Measurements from ENCODE around the gene CCDC15. TPM values are rescaled to one million over a fixed set of nuclear protein-coding genes. Genes with fewer than 3 reads are reported as not detected.
"Not testable (repeated sequence)": the region's sequence is repeated elsewhere in the genome, so short reads cannot be mapped to it uniquely, and the experiment has no call there.

The CCDC15 gene
- total and polyA plus RNA-seq, 2 donors (not counting 1 experiment from before 2014, with no cell fraction given) = 1.2 to 2.3 TPM

DNA sequence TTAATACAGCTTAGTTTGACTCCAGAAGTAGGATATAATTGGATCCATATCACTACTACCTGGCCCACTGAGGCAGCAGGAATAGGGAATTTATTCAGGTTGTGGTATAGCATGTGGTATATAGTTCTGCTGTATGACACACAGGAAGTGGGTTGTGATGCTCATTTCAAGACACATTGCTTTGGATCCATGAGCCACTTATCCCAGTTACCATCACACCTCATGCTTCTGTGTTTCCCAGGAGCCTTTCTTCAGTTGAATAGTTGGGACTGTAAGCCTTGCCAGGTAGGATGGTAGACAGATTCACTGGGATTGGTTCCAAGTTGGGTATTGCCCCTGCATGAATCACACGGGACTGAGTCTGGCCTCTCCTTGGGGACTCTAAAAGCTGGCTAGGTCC is 99.2 kb downstream of the CCDC15 start:
- DNase-seq (ENCODE audit: low read depth in 2 of 2) = no peak
- no peak overlapping the region for H2AFZ ChIP-seq (ENCODE audit: low read length)
- H3K9ac ChIP-seq (ENCODE audit: insufficient read depth, low read length) = no peak overlapping the region
- no peak overlapping the region for H3K27ac ChIP-seq (ENCODE audit: insufficient read depth, low read length)
- no peak for TF ChIP-seq EZH2 (IDR thresholded peaks at IDR 0.05; ENCODE audit: low read length, missing control alignments)
- TF ChIP-seq, protein P1, sequence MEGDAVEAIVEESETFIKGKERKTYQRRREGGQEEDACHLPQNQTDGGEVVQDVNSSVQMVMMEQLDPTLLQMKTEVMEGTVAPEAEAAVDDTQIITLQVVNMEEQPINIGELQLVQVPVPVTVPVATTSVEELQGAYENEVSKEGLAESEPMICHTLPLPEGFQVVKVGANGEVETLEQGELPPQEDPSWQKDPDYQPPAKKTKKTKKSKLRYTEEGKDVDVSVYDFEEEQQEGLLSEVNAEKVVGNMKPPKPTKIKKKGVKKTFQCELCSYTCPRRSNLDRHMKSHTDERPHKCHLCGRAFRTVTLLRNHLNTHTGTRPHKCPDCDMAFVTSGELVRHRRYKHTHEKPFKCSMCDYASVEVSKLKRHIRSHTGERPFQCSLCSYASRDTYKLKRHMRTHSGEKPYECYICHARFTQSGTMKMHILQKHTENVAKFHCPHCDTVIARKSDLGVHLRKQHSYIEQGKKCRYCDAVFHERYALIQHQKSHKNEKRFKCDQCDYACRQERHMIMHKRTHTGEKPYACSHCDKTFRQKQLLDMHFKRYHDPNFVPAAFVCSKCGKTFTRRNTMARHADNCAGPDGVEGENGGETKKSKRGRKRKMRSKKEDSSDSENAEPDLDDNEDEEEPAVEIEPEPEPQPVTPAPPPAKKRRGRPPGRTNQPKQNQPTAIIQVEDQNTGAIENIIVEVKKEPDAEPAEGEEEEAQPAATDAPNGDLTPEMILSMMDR (conservative IDR thresholded peaks at IDR 0.05 in 1 of 2, IDR thresholded peaks at IDR 0.05 in 1 of 2; ENCODE audit: low read depth in 1 of 2, low read length in 2 of 2) = no peak
- H3K27me3 ChIP-seq (ENCODE audit: control insufficient read depth, insufficient read depth, low read length) = no peaks in the 10 kb centered on the region
- H3K79me2 ChIP-seq (ENCODE audit: control insufficient read depth, insufficient read depth, low read length) = no peaks in the 10 kb centered on the region
- H3K4me2 ChIP-seq (ENCODE audit: extremely low read depth, insufficient read depth, low read length) = no peak overlapping the region
- no peaks in the 10 kb centered on the region for H4K20me1 ChIP-seq (ENCODE audit: control insufficient read depth, extremely low read depth, insufficient read depth, low read length)
- H3K9me3 ChIP-seq (ENCODE audit: control insufficient read depth, insufficient read depth, low read depth, low read length) = no peaks in the 10 kb centered on the region
- no peak overlapping the region for H3K4me3 ChIP-seq (replicated peaks in 1 of 4; ENCODE audit: control extremely low read depth in 1 of 4, insufficient read depth in 1 of 4, low read depth in 3 of 4, low read length in 4 of 4)
- H3K4me1 ChIP-seq (ENCODE audit: control insufficient read depth, extremely low read depth, insufficient read depth, low read length) = no peaks in the 10 kb centered on the region
- H3K36me3 ChIP-seq (ENCODE audit: control insufficient read depth, insufficient read depth, low read length) = no peaks in the 10 kb centered on the region

DNA sequence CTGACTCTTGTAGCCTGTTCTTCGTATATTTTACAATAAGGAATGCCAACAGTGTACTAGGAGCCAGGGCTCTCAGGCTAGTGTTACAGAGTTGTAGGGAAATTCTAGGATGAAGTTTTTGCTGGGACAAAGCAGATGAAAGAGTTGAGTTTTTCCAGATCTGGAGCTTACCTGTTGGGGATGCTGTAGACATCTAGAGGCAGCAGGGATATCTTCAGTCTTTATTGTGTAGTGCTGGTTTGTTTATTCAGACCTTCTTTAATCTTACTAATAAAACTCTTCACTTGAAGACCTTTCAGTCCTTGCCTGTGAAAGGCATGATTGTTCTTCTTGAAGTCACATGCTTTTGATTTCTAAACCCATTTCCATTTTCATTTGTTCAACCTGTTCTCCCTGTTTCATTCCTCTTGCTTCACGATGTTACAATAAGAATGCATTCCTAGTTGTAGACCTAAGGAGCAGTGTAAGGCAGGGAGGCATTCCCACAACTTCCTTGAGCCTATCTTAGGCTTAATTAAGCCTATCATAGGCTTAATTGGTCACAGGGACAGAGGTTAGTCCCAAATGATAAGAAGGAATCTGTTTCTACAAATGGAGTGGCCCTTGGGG is 101.2 kb downstream of the CCDC15 start:
- no peak for TF ChIP-seq EZH2 (IDR thresholded peaks at IDR 0.05; ENCODE audit: low read length, missing control alignments)
- TF ChIP-seq, protein P1 (conservative IDR thresholded peaks at IDR 0.05 in 1 of 2, IDR thresholded peaks at IDR 0.05 in 1 of 2; ENCODE audit: low read depth in 1 of 2, low read length in 2 of 2) = no peak

GRCh38 chr11:125056111-125056510 is 102.1 kb downstream of the CCDC15 start:
- H3K9ac ChIP-seq (ENCODE audit: insufficient read depth, low read length); H3K36me3 ChIP-seq (ENCODE audit: control insufficient read depth, insufficient read depth, low read length); H2AFZ ChIP-seq (ENCODE audit: low read length); H3K9me3 ChIP-seq (ENCODE audit: control insufficient read depth, insufficient read depth, low read depth, low read length); H3K27ac ChIP-seq (ENCODE audit: insufficient read depth, low read length); DNase-seq (ENCODE audit: low read depth in 2 of 2); H3K4me2 ChIP-seq (ENCODE audit: extremely low read depth, insufficient read depth, low read length); H4K20me1 ChIP-seq (ENCODE audit: control insufficient read depth, extremely low read depth, insufficient read depth, low read length); H3K4me1 ChIP-seq (ENCODE audit: control insufficient read depth, extremely low read depth, insufficient read depth, low read length); H3K4me3 ChIP-seq (replicated peaks in 1 of 4; ENCODE audit: control extremely low read depth in 1 of 4, insufficient read depth in 1 of 4, low read depth in 3 of 4, low read length in 4 of 4); H3K79me2 ChIP-seq (ENCODE audit: control insufficient read depth, insufficient read depth, low read length); H3K27me3 ChIP-seq (ENCODE audit: control insufficient read depth, insufficient read depth, low read length): not testable (repeated sequence)

More for the DNA sequence above, 101.2 kb downstream of the CCDC15 start:
- no peak for DNase-seq (ENCODE audit: low read depth in 2 of 2)
- Histone ChIP-seq H2AFZ (ENCODE audit: low read length) (no peak overlapping the region), H3K9me3 (ENCODE audit: control insufficient read depth, insufficient read depth, low read depth, low read length) (no peaks in the 10 kb centered on the region), H3K4me2 (ENCODE audit: extremely low read depth, insufficient read depth, low read length) (no peak overlapping the region), H3K27me3 (ENCODE audit: control insufficient read depth, insufficient read depth, low read length) (no peaks in the 10 kb centered on the region), H3K27ac (ENCODE audit: insufficient read depth, low read length) (no peak overlapping the region), H4K20me1 (ENCODE audit: control insufficient read depth, extremely low read depth, insufficient read depth, low read length) (no peaks in the 10 kb centered on the region), H3K4me3 (replicated peaks in 1 of 4; ENCODE audit: control extremely low read depth in 1 of 4, insufficient read depth in 1 of 4, low read depth in 3 of 4, low read length in 4 of 4) (no peak overlapping the region), H3K9ac (ENCODE audit: insufficient read depth, low read length) (no peak overlapping the region), H3K4me1 (ENCODE audit: control insufficient read depth, extremely low read depth, insufficient read depth, low read length) (no peaks in the 10 kb centered on the region), H3K79me2 (ENCODE audit: control insufficient read depth, insufficient read depth, low read length) (no peaks in the 10 kb centered on the region), H3K36me3 (ENCODE audit: control insufficient read depth, insufficient read depth, low read length) (no peaks in the 10 kb centered on the region)
